NCI-H82 treated with DMSO at 0.1 percent for 48 hours (cell line): ENCODE data around the gene MID1.

Source experiments
- DNase-seq: peaks from one replicate; lab custom pipeline; 2025; ENCODE audit not compliant: unreplicated experiment; lab: John Stamatoyannopoulos, UW

Gene MID1, protein sequence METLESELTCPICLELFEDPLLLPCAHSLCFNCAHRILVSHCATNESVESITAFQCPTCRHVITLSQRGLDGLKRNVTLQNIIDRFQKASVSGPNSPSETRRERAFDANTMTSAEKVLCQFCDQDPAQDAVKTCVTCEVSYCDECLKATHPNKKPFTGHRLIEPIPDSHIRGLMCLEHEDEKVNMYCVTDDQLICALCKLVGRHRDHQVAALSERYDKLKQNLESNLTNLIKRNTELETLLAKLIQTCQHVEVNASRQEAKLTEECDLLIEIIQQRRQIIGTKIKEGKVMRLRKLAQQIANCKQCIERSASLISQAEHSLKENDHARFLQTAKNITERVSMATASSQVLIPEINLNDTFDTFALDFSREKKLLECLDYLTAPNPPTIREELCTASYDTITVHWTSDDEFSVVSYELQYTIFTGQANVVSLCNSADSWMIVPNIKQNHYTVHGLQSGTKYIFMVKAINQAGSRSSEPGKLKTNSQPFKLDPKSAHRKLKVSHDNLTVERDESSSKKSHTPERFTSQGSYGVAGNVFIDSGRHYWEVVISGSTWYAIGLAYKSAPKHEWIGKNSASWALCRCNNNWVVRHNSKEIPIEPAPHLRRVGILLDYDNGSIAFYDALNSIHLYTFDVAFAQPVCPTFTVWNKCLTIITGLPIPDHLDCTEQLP

DNA sequence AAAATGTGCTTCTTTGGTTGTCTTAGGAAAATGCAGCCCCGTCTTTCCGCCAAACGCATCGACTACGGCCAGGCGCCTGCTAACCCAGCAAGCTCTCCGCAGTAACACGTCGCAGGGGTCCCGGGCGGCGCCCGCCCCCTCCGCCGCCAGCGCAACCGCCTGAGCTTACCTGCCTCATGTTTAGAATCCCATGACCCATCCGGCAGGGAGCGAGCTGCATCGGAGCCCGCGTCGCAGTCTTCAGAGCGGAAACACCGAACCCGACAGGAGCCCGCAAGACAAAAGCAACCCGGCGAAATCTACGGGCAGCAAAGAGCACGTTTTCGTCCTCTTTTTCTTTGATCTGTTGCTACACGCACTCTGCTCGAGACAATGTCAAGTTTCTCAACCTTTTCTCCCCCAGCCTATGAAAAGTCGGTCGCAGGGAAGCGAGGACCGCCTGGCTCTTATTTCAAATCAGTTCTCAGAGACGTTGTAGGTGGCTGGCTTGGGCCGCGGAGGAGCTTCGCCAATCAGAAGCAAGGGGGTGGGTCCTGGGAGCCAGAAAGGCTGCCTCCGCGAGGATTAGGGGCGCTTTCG is at the start of gene MID1:
TSS of gene MID1 (minus strand) at position 465 of the 579 bp plus-strand sequence. CDS start 53,038 bp downstream, outside the sequence.
- peak; percentile 76 for DNase-seq

DNA sequence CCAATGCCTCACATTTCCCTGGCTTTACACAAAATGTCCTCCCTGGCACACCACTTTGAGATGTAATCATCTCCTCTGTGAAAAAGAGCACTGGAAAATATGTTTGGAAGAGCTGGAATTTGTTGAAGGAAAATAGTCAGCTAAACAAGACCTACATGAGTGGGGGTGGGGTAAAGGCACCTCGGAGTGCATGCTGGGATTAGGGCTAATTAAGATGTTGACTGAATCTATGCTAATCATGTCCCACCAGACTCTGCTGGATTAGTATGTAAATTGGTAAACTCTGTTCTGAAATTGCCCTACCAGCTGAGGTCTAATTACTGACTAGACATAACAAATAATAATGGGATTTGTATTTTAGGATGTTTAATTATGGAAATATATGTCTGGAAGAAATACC is 46.8 kb upstream of the MID1 start:
- DNase-seq, result no peak

DNA sequence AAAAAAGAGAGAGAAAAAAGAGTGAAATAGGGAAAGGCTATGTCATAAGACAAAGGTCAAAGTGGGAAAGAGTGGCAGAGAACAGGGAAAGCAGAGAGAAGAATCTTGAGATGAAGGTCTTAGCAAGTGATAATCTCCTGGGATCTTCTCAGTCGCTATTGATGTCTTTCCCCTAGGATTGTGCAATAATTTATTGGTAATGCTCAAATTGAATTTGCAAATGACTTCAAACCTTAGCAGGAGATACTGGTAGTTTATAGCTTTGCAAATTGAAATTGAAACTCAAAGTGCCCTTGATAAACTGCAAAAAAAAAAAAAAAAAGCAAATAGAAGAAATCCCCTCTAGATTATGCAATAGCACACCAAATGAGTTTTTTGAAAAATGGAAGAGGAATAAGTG is 45.7 kb upstream of the MID1 start:
- DNase-seq, result no peak

DNA sequence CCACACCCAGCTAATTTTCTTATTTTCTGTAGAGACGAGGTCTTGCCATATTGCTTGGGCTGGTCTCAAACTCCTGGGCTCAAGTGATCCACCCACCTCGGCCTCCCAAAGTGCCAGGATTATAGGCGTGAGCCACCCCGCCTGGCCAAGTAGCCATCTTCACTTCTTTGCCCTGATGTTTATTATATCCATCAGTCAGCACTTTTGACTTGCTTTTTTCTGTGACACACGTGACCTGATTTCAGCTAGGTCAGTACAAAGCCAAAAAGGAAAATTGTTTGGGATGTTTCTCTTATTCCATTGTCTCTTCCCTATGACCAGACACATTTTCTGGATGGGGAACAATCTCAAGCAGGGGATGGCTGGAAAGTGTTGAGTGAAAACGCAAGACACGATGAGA is 45.3 kb upstream of the MID1 start:
- DNase-seq, result no peak

DNA sequence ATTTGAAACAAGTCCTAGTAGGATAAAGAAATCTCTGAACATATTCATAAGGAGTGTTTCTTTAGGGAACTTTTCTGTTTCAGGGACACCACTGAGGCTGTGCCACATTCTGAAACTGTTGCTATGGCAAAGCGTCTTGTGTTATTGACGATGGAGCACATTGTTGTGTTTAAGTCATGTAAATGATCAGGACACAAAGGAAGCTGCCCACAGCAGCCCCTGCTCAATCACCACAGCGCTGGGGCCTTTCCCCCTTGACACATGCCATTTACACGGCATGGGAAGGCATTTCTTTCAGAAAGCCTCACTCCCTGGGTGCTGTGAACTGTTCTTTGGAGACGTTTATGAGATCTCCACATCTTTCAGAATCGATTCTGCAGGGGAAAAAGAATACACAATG is 39.8 kb upstream of the MID1 start:
- DNase-seq, result no peak

DNA sequence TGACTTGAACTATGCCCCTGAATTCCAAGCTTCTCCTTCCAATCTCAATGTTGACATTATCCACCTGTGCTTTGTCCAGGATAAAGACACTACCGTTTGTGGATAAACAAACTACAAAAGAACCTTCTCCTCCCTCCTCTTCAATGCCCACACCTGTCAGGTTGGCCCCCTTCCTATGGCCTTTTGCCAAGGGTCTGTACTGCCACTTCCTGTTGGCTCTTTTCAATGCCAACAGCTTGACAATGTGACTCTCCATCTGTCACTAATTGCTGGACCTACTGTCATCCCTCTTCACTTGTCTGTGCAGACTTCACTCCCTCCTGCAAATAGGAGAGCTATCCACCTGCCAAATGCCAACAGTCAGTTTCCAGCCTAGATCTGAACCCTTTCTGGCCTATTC is 35.8 kb upstream of the MID1 start:
- DNase-seq, result no peak

DNA sequence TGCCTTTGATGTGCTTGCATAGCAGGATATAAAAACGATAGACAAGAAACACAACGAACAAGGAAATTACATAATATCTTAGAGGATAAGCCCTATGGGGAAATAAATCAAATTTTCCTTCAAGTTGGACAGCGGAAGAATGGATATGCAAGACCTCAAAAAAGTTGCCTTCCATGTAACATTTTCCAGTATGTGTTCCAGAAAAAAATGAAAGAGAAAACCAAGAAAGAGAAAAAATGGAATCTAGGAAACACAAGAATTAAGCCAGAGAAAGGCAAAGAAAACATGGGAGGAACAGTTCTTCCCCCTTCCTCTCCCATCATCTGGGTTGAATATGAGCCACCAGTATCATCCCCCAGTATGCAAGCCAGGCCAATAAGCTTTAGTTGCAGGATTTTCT is 34.6 kb upstream of the MID1 start:
- no peak for DNase-seq

DNA sequence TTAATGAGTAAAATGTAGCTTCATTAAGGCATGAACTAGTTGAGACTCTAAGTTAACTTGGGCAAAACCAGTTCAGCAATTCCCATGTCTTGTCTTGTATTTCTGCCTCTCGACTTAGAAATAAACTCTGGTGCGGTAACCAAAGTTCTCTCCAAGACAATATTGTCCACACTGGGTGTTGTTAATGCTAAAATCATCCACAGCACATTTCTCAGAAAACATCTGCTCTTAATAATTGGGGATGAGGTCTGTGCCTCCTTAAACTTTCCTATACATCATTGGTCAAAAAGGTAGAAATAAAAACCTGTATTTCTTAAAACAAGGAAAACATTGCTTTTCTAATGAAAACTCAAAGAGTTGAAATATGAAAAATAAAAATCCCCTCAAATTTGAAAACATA is 32.9 kb upstream of the MID1 start:
- no peak for DNase-seq

DNA sequence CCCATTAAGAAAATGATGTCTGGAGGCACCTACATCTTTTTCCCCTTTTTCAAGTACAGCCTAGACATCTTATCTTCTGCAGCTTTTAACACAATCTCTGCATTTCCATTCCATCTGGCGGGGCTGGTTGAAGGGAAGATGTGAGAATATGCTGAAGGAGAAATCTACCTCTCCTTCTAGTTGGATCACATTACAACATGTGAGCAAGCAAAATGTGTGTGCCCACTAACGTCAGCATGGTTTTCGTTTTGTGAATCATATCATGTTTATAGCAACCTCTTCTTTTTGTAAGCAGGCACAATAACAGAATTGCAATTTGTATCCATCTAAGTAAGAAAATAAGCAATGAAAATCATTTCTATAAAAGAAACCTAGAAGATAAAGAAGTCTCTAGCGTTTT is 28.9 kb upstream of the MID1 start:
- no peak for DNase-seq

DNA sequence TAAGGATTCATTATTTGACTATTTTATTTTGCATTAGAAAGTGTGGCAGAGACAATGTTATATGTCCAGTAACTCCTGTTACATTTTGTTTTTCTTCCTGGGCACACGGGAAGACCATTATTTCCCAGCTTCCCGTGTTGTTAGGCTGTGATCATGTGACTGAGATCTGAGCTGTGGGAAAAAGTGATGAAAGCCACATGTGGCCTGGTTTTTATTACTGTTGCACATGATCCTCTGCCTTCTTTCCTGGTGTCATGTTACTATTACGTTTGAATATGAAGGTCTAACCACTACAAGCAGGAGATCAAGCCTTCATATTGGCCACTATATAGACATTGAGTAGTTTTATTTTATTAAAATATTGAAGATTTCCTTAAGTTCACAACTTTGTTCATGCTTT is 28.2 kb upstream of the MID1 start:
- no peak for DNase-seq

DNA sequence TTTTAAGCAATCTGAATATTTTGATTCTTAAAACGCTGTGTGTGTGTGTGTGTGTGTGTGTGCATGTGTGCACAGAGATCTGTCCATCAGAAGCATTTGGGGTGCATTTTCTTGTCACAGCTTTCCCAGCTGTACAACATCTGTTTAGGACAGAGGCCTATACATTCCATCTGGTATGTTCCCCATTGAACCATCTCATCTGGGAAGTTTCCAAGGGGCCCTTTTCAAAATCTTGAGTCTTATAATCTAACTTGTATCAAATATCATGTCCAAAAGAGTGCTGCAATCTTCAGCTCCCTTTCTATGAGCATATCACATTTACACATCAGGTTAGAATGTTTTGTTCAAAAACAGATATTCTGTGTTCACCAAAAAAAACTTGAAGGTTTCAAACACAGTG is 16.5 kb upstream of the MID1 start:
- DNase-seq, result no peak

DNA sequence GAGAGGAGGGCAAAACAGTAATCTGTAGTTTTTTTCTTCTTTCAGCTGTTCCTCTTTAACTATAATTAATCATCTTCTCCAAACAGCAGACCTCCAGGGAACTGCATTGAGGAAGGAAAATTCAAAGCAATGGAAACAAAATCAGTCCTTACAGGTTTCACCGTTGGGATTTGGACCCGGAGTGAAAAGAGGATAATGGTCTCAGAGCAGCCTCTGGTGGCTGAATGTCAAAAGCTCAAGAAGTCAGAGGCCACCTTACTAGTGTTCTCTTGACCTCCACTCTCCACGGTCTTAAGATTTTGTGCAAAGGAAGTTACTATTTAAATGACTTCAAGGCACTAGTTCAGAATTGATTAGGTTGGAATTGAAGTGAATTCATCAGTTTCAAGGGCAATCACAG is 16.0 kb upstream of the MID1 start:
- no peak for DNase-seq

DNA sequence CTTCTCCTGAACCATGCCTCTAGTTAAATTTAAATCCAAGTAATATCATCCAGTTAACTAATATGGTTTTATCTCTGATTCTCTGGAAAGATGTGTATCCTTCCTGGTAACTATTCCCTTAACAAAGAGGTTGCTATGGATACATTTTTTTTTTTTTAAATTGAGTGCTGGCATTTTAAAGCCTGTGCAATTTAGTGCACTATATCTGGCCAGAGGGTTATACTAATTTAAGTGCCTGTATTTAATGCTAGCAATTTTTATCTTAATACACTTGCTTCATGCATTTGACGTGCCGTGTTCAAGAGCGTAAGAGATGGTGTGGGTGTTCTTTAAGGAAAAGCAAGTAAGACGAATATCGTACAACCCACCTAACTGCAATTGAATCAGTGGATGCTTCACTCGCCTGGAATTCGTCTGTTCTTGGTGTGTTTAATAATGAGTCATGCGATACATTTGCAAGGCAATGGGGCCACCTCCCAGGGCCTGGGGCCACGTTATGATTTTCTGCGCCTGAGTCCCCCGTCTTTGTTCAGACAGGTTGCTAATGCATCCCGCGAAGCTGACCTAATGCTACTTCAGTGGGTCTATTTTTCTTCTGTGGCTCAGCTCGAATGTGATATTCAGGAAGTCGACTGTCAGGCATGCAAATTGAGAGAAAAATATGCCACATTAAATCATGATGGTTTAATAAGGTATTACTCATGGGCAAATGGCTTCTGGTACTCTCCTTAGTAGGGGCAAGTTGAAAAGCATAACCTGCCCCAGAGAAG is 14.2 kb upstream of the MID1 start:
- no peak for DNase-seq

DNA sequence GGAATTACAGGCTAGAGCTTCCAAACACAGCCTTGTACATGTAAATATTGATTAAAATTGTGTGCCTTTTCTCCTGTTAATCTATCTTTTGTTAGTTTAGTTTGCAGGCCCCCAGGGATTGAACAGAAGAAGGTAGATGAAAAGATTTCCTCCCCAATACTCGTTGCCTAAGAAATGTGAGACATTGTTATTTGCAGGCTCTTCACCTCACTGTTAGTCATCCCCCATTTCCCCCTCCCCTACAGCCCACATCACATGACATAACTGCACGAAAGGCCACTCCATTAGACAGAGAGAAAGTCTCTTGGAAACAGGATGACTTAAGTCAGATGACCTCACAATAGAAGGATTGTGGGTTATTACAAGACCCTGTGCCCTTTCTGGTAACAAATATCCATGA is 13.3 kb upstream of the MID1 start:
- DNase-seq, result no peak

DNA sequence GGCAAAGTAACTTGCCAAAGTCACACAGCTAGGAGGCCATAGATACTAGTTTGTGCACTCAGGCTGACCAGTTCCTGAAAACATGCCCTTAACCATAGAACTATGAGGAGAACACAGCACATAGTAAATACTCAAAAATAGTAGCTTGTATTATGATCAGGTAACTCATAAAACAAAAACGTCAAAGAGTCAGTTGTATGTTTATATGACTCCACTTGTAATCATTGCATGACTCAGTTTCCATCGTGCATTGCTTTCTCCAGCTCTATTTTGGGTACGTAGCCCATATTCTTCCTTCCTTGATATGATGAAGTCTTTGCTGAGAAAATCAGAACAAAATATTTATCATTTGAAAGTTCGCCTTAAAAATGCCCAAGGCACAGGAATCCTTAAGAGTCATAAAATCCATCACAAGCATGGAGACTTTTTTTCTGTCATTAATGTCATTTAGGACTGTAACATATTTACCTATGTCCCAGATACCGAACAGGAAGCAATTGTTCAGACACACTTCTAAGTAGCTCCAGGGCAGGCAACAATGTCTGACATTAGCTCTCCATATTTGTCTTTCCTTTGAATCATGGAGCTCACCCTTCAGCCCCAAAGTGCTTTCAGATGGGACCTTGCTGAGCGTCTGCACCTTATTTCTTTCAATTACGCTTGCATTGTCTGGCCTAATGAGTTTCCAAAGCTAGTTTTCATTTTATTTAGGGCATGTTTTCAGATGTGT is 11.2 kb upstream of the MID1 start:
- DNase-seq, result no peak

DNA sequence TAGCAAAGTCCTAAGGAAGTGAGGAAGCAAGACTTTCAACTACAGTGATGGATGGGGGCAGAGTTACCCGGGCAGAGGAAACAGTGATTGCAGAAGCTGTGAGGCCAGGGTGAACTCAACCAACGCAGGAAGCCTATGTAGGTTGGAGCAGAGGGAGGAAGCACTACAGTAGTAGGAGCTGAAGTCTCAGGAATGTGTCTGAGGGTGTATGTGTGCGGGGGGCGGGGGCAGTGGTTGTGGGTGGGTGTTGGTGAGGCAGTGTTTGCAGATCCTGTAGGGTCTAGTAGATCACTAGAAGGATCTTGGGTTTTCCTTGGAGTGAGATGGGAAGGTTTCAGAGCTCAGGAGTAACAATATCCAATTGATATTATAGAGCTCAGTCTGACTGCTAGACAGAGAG is 9.9 kb upstream of the MID1 start:
- no peak for DNase-seq

DNA sequence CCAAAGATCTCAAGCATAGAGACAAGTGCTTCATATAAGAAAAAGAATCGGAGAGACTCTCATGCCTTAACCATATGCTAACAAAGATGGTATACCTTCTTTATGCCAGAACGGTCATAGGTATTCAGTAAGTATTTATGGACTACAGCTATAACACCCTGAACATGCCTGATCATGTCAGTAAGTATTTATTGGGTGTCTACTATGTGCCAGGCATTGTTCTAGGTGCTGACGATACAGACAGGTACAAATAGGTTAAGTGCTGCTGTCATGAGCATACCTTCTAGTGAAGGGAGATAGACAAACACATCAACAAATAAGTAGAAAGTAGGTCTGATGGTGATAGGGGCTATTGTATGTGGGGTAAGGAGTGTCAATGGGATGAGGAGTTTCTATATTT is 9.5 kb upstream of the MID1 start:
- no peak for DNase-seq

DNA sequence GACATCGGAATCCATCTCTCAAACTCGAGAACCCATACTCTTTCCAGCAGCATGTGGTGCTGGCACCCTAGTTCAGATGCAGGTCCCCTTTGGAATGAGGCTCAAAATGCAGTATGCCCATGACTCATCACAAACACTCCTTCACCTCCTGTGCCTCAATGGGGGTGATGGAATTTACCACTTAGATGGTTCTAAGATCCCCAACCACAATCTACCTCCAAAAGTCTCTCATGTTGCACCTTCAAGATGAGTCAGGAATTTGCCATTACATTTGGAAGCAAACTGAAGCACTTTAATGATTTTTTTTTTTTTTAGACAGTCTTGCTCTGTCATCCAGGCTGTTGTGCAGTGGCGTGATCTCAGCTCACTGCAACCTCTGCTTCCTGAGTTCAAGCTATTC is 8.5 kb upstream of the MID1 start:
- DNase-seq, result no peak

DNA sequence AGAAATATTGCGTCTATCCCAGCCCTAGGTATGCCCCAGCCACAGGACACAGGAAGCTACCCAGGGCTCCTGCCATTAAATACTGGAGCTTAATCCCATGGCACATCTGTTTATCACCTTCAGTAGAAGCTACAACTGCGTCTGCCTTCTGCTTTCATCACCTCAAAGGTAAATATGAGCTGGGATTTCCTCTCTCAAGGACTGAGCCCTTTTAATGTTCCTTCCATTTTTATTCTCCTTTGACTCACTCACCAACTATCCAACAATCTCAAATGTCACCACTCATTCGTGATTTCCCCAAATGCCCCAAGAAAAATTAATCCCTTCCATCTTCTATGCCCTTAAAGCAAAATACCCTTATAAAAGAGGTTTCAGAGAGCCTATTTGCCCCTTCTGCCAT is 1.8 kb upstream of the MID1 start:
- peak; percentile 7 for DNase-seq

DNA sequence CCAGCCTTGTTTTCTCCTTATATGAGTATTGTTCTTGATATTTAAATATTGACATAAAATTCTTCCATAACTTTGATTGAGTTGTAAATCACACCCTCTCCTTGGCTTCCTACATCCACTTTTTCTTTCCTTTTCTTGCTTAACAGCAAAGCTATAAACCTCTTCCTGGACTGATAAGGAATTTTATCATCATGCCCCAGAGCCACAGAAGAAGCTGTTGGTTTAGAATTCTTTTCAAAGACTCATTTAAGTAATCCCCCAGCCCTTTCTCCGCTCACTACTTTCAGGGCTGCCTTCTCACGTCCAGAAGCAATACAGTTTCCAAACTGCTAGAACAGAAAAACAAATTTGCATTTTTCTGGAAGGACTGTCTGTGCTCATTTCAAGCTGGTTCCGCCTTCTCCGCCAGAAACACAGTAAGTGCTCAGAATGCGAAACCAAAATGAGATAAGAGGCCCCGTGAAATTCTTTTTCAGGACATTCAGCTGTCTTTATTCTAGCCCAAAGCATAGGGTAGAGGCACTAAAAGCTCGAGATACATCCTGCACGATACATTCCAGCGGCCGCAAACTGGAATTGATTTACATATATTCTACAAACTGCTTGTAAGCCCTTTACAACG is 849 bp downstream of the MID1 start:
- no peak for DNase-seq

DNA sequence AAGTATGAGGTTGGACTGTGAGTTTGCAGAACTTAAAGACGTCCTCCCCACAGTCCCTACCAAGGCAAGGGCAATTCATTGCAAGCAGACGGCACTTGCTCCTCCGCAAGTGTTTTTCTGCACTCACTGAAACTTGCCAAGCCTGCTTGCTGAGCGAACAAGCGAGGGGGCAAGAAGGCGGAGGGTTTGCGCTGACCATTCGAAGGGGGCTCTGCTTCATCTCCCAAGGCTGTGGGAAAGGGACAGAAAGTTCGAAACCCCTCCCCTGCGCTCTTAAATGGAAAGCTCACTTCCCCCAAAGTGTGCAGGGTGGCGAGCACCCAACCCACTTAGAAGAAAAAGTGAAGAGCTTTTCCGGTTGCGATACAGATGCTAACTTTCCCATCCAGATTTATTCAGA is 1.4 kb downstream of the MID1 start:
- no peak for DNase-seq
